Stomach (tissue), 9 donors: ENCODE data around the gene ZNF654. TPM values are rescaled to one million over a fixed set of nuclear protein-coding genes. Genes with fewer than 3 reads are reported as not detected.
"Not testable (repeated sequence)": the region's sequence is repeated elsewhere in the genome, so short reads cannot be mapped to it uniquely, and the experiment has no call there.

Experiments used
- DNase-seq, 2 donors: peaks; one replicate each; pipeline versions ENCODE4 v3.0.0 to v3.0.0-alpha.2; 2013 to 2019
- H3K27ac ChIP-seq, 5 donors: fragments of 200-600 bp in 4 of 5; sonication (generic) in 4 of 5; one replicate each; pipeline ENCODE4 v1.5.1; 2013 to 2019; ENCODE audit warnings: mild to moderate bottlenecking in 1 of 5, moderate library complexity in 1 of 5
- H3K27me3 ChIP-seq, 3 donors: fragments of 200-600 bp; sonication (generic); one replicate each; pipeline ENCODE4 v1.5.1; 2017 to 2019; ENCODE audit warnings: mixed run types in 1 of 3
- H3K36me3 ChIP-seq, 4 donors: fragments of 200-600 bp; sonication (generic); 1 replicate in 3 of 4; 2 replicates in 1 of 4; pipeline ENCODE4 v1.5.1; 2016 to 2019
- H3K4me1 ChIP-seq, 4 donors: fragments of 200-600 bp; sonication (generic); one replicate each; pipeline ENCODE4 v1.5.1; 2016 to 2019
- H3K4me3 ChIP-seq, 4 donors: fragments of 200-600 bp; sonication (generic) in 3 of 4; one replicate each; pipeline ENCODE4 v1.5.1; 2016 to 2019; ENCODE audit warnings: mild to moderate bottlenecking in 1 of 4
- H3K9me3 ChIP-seq, 4 donors: fragments of 200-600 bp; sonication (generic); one replicate each; pipeline ENCODE4 v1.5.1; 2016 to 2019
- EP300 ChIP-seq: sonication (generic); formaldehyde crosslinking; IDR thresholded peaks from one replicate; pipeline ENCODE4 v1.6.1; 2017; ENCODE audit warnings: antibody characterized with exemption
- POLR2A ChIP-seq, 4 donors: fragments of 450-650 bp; IDR thresholded peaks; one replicate each; pipeline ENCODE4 v1.6.1; 2016; ENCODE audit warnings: antibody characterized with exemption in 4 of 4, control low read depth in 2 of 4, mild to moderate bottlenecking in 1 of 4, moderate library complexity in 1 of 4
- POLR2AphosphoS5 ChIP-seq, 3 donors: sonication (generic); formaldehyde crosslinking; IDR thresholded peaks; one replicate each; pipeline ENCODE4 v1.6.1; 2016; ENCODE audit warnings: antibody characterized with exemption in 3 of 3
- WGBS, 5 donors: extraction: QIAGEN DNeasy Blood & Tissue Kit in 3 of 5; methylation state at CpG; one replicate each; pipeline versions ENCODE4 v1.1.5 to v1.1.7; 2013 to 2018; 5-methylcytosine and 5-hydroxymethylcytosine counted together
- intact Hi-C: fragments of 100-400 bp; cut with DNase I; formaldehyde crosslinking; loops from one replicate; pipeline ENCODE4 v1.15.1; 2023; ENCODE audit warnings: low total_unique reads
- polyA plus RNA-seq, 3 donors: library from polyadenylated mRNA; stranded (reverse); fragments of 200-250 nt; gene quantifications; one replicate each; pipeline ENCODE4 v1.2.3, GENCODE V29; 2013
- total RNA-seq, 5 donors: library from RNA; depleted of rRNA; stranded (reverse); fragments of >200 nt; gene quantifications; one replicate each; pipeline versions ENCODE4 v1.1.0 to v1.2.3, GENCODE V29; 2014 to 2016
- TF ChIP-seq, protein P1 (sequence below), 7 experiments: fragments of 450-650 bp in 4 of 7; fragments of 200-600 bp in 3 of 7; sonication (generic) in 3 of 7; IDR thresholded peaks; one replicate each; pipeline ENCODE4 v1.5.1; 2016 to 2019; ENCODE audit warnings: antibody characterized with exemption in 7 of 7, control low read depth in 2 of 7, mild to moderate bottlenecking in 1 of 7
- donor health status: healthy with polysubstance abuse.
- donor health status: Bipolar disorder and iron deficiency.
- donor health status: healthy.

ZNF654 gene
- total and polyA plus RNA-seq, 8 donors = 2.6 to 30.7 (median 7.3) TPM

DNA sequence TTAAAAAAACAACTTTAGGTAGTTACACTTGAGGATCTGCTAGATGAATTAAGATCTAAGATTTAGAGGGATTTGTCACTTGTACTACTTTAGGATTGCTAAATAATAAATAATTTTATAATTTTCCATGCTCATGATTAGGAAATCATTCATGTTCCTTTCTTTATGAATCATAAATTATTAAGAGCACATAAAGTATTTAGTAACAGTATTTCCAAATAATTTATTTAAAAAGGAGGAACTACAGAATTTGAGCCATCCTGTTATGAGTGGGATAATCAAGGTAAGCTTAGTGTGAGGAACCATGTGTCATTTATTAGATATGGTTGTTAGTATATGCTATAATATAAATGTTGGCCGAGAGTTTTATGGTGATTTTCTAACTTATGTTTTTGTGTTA is 53.2 kb downstream of the ZNF654 start:
- Histone ChIP-seq H3K36me3 (peaks cover 5 to 24% (median 16%) of the 10 kb centered on the region in 4 donors), H3K4me3 (no peak overlapping the region), H3K27me3 (no peaks in the 10 kb centered on the region), H3K4me1 (peaks cover 0 to 6% (median 4%) of the 10 kb centered on the region in 4 donors), H3K27ac (no peak overlapping the region), H3K9me3 (no peaks in the 10 kb centered on the region)
- 92 to 100% (median 97%) methylated on average over 1 of the region's 1 CpG for WGBS, 5 donors
- no peak for DNase-seq
- intact Hi-C loops = no loop called here
- no peak for TF ChIP-seq EP300
- no peak for TF ChIP-seq POLR2A (IDR thresholded peaks at IDR 0.05)
- TF ChIP-seq, protein P1, sequence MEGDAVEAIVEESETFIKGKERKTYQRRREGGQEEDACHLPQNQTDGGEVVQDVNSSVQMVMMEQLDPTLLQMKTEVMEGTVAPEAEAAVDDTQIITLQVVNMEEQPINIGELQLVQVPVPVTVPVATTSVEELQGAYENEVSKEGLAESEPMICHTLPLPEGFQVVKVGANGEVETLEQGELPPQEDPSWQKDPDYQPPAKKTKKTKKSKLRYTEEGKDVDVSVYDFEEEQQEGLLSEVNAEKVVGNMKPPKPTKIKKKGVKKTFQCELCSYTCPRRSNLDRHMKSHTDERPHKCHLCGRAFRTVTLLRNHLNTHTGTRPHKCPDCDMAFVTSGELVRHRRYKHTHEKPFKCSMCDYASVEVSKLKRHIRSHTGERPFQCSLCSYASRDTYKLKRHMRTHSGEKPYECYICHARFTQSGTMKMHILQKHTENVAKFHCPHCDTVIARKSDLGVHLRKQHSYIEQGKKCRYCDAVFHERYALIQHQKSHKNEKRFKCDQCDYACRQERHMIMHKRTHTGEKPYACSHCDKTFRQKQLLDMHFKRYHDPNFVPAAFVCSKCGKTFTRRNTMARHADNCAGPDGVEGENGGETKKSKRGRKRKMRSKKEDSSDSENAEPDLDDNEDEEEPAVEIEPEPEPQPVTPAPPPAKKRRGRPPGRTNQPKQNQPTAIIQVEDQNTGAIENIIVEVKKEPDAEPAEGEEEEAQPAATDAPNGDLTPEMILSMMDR (IDR thresholded peaks at IDR 0.05) = no peak
- no peak for TF ChIP-seq POLR2AphosphoS5 (IDR thresholded peaks at IDR 0.05)

DNA sequence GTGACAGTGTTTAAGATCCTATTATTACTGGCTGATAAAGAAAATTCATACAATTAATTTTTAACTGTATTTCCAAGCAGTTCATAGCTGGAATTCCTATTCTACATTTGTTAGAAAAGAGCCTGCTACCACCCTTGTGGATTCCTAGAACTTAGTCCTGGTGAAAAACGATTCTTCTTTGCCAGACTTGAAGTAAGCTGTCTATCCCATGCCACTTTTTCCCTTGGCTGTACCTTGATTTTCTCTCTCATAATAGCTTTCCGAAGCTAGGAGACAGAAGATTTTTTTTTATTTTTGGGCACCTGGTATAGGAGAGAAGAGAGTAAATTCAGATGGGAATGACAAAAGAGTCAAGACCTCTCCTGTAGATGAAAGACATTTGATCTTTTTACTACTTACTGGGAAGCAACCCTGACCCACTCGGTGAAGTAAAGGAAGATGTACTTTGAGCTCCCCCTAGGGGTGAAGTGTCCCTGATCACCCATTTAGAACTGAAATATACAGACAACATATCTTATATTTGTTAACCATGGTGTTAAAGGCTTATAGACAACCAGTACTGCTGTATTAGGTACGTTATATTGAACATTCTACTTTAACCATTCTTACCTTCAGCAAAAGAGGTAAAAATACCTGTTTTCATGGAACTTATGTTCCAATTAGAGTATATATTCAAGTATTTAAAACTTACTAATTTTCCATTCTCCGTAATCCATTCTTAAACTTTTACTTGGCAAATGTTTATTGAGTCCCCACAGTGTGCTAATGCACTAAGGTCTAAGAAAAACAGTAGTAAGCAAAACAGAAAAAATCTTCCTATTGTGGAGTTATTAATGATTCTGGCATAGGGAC is 54.5 kb downstream of the ZNF654 start:
- Histone ChIP-seq H3K36me3 (peaks cover 5 to 30% (median 18%) of the 10 kb centered on the region in 4 donors), H3K4me3 (no peak overlapping the region), H3K4me1 (peaks cover 0 to 6% (median 4%) of the 10 kb centered on the region in 4 donors), H3K9me3 (no peaks in the 10 kb centered on the region), H3K27me3 (no peaks in the 10 kb centered on the region), H3K27ac (no peak overlapping the region)
- intact Hi-C loops = no loop called here
- peak; percentile 58 to 87 for DNase-seq
- WGBS, 5 donors = 37 to 51% (median 41%) methylated on average over 5 of the region's 5 CpGs
- TF ChIP-seq, protein P1 (IDR thresholded peaks at IDR 0.05) = peak in 5 of 7 experiments; percentile 52 to 68 (median 62)
- TF ChIP-seq EP300 = no peak
- TF ChIP-seq POLR2AphosphoS5 (IDR thresholded peaks at IDR 0.05) = no peak
- TF ChIP-seq POLR2A (IDR thresholded peaks at IDR 0.05) = no peak

DNA sequence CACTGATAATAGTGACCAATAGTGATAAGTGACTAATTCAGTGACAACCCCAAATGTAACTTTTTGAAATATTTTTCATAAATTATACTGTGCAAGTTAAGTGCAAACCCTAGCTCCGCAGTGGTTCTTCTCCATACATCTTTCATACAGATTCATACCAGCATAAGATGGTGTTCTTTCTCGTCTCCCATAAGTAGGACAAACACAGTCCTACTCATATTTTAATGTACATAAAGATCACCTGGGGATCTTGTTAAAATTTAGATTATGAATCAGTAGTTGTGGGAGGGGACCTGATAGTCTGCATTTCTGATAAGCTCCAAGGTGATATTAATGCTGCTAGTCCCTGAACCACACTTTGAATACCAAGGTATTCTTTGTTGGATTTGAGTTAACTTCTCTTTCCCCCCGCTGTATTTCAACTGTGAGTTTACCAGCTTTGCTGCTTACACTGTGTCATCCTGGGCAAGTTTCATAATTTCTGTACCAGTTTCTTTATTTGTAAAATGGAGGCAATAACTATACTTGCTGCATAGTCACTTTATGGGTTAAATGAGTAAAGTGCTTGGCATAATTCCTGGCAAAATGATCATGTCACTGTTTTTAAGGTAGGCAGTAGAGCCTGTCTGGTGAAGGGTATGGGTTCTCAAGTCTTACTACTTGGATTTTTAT is 56.0 kb downstream of the ZNF654 start:
- H3K27ac ChIP-seq = no peak overlapping the region
- intact Hi-C loops = no loop called here
- no peaks in the 10 kb centered on the region for H3K27me3 ChIP-seq
- H3K36me3 ChIP-seq = peaks cover 5 to 31% (median 18%) of the 10 kb centered on the region in 4 donors
- no peak for TF ChIP-seq EP300
- TF ChIP-seq, protein P1 (IDR thresholded peaks at IDR 0.05) = no peak
- no peak for TF ChIP-seq POLR2AphosphoS5 (IDR thresholded peaks at IDR 0.05)
- TF ChIP-seq POLR2A (IDR thresholded peaks at IDR 0.05) = no peak
- no peak for DNase-seq
- peaks cover 0 to 6% (median 3%) of the 10 kb centered on the region in 4 donors for H3K4me1 ChIP-seq
- 70 to 80% (median 75%) methylated on average over 3 of the region's 3 CpGs for WGBS, 5 donors
- H3K4me3 ChIP-seq = no peak overlapping the region
- H3K9me3 ChIP-seq = no peaks in the 10 kb centered on the region

DNA sequence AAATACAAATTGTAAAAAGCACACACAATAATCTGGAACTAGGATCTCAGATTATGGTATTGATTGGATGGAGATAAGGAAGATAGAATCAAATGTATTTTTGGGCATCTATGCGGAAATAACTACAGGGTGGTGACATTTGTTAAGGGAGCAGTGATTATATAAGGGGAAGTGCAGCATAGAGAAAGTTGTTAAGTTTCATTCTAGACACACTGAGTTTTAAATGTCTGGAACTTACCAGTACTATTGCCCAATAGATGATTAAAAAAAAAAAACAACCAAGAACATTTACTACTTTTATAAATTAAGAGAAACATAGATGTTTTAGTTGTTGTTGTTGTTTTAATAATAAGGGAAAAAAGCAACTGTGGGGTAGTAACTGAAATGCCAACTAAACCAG is 58.6 kb downstream of the ZNF654 start:
- no peaks in the 10 kb centered on the region for H3K9me3 ChIP-seq
- H3K27me3 ChIP-seq = no peaks in the 10 kb centered on the region
- TF ChIP-seq, protein P1 (IDR thresholded peaks at IDR 0.05) = no peak
- TF ChIP-seq POLR2AphosphoS5 (IDR thresholded peaks at IDR 0.05) = no peak
- TF ChIP-seq POLR2A (IDR thresholded peaks at IDR 0.05) = no peak
- TF ChIP-seq EP300 = no peak
- no peak for DNase-seq
- peaks cover 0 to 6% (median 2%) of the 10 kb centered on the region in 4 donors for H3K4me1 ChIP-seq
- intact Hi-C loops = no loop called here
- 0 to 43% (median 23%) methylated on average over 1 of the region's 1 CpG for WGBS, 5 donors
- H3K27ac ChIP-seq = no peak overlapping the region
- H3K36me3 ChIP-seq = peaks cover 5 to 31% (median 18%) of the 10 kb centered on the region in 4 donors
- no peak overlapping the region for H3K4me3 ChIP-seq

DNA sequence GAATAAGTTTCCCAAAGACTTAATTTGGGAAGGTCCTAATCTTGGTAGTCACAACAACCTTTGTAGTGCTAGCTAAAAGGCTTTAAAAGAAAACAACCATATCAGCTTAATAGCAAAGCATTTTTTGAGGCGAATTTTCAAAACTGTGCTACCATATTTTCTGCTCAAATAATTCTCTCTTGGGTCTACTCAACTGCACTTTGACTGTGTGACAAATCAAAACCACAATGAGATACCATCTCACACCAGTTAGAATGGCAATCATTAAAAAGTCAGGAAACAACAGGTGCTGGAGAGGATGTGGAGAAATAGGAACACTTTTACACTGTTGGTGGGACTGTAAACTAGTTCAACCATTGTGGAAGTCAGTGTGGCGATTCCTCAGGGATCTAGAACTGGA is 59.5 kb downstream of the ZNF654 start:
- H3K9me3 ChIP-seq, DNase-seq, H3K4me3 ChIP-seq, H3K4me1 ChIP-seq, H3K27ac ChIP-seq, H3K27me3 ChIP-seq, intact Hi-C loops: not testable (repeated sequence)
- peaks cover 5 to 31% (median 18%) of the 10 kb centered on the region in 4 donors for H3K36me3 ChIP-seq
- 96 to 100% (median 98%) methylated on average over 1 of the region's 2 CpGs for WGBS, 5 donors
